GM12874 (cell line): ENCODE results near the gene ABCC5.

ENCODE experiments used
- TF ChIP-seq, protein P1 (sequence below): IDR thresholded peaks from 2 replicates; pipeline ENCODE4 v1.5.1; 2011; ENCODE audit warnings: low read depth, mild to moderate bottlenecking, control low read depth, low read length, moderate library complexity; ENCODE audit not compliant: insufficient read depth

Gene ABCC5

GRCh38 chr3:183958226-183958625, 59.5 kb downstream of the ABCC5 start:
- TF ChIP-seq, protein P1, sequence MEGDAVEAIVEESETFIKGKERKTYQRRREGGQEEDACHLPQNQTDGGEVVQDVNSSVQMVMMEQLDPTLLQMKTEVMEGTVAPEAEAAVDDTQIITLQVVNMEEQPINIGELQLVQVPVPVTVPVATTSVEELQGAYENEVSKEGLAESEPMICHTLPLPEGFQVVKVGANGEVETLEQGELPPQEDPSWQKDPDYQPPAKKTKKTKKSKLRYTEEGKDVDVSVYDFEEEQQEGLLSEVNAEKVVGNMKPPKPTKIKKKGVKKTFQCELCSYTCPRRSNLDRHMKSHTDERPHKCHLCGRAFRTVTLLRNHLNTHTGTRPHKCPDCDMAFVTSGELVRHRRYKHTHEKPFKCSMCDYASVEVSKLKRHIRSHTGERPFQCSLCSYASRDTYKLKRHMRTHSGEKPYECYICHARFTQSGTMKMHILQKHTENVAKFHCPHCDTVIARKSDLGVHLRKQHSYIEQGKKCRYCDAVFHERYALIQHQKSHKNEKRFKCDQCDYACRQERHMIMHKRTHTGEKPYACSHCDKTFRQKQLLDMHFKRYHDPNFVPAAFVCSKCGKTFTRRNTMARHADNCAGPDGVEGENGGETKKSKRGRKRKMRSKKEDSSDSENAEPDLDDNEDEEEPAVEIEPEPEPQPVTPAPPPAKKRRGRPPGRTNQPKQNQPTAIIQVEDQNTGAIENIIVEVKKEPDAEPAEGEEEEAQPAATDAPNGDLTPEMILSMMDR, result no peak

DNA sequence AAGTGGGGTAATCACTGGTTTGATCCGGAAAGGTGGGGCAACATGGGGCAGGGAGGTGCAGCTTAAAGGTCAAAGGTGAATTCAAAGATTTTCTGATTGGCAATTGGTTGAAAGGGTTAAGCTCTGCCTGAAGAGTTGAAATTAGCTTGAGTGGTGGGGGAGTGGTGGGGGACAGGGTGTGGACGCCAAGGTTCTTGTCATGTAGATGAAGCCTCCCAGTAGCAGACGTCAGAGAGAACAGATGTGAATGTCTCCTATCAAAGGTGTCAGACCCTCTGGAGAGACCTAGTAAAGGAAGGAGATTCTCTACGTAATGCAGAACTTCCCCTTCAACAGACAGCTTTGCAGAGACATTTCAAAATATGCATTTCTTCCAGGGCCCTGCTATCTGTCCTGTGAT, 62.8 kb downstream of the ABCC5 start:
- TF ChIP-seq, protein P1, result no peak

DNA sequence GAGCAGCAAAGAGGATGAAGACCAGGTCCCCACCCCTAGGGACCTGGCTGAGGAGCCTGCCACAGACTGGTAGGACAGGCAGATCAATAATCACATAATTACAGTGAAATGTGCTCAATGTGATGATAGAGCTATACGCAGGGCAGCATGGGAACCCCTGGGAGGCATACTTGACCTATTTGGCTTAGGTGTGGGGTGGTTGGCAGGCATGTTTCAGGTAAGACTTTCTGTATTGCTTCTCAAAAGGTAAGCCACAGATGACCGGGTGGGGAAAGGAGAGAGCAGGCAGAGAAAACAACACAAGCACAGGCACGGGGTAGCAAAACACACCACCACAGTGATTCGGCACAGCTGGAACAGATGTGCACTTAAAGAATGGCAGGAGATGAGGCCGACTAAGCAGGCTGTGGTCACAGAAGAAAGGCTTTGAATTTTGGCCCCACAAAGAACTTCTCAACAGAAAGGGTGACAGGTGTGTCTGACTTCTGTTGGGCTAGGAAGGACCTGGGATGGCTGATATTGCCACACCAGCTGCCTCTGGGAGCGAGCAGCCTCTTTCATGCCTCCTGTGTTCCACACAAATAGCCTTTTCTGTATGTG, 64.1 kb downstream of the ABCC5 start:
- TF ChIP-seq, protein P1, result no peak

DNA sequence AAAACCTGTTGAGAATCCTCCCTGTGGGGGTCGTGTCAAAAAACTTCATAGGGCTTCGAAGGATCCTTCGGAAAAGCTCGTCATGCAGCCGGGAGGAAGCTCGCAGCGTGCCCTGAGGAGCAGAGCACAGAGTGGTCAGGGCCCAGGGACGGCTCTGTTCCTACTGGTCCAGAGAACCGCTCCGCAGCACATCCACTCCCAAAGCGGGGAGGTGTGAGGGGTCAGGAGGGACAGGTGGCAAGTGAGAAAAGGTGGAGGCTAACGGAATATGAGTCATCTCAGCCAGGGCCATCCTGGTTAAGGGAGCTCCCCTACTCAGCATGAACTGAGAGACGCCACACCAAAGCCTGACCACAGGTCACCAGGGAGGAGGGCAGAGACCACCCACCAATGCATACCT, 66.2 kb downstream of the ABCC5 start:
- TF ChIP-seq, protein P1, result no peak

- TF ChIP-seq, protein P1, result no peak
These were observed 68.0 kb downstream of the ABCC5 start for GRCh38 chr3:183949690-183950089.

DNA sequence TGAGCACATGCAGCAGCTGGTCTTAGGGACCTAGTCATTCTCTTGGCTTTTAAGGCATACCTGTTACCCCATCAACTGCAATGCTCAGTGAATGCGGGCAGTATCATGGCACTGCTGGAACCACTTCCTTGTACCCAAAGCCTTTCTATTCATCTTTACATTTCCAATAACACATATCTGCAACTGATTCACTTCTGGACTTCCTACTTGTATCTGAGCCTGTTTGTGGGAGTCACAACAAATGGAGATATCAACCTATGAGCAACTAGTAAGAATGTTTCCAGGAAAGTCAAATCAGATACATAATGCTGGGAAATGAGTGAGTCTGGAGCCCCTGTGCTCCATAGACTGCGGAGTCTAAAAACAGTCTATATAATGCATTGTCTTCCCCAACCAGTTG, 71.6 kb downstream of the ABCC5 start:
- TF ChIP-seq, protein P1, result no peak

GRCh38 chr3:183944775-183945174, 72.9 kb downstream of the ABCC5 start:
- TF ChIP-seq, protein P1, result no peak
